T-helper 22 cell (primary cell): ENCODE results near the gene CYB5B.
"Not testable (repeated sequence)": the region's sequence is repeated elsewhere in the genome, so short reads cannot be mapped to it uniquely, and the experiment has no call there.

ENCODE experiments used
- DNase-seq: peaks from one replicate; pipeline ENCODE4 v3.0.0-alpha.2; 2020; ENCODE audit warnings: low read depth

The CYB5B gene

DNA sequence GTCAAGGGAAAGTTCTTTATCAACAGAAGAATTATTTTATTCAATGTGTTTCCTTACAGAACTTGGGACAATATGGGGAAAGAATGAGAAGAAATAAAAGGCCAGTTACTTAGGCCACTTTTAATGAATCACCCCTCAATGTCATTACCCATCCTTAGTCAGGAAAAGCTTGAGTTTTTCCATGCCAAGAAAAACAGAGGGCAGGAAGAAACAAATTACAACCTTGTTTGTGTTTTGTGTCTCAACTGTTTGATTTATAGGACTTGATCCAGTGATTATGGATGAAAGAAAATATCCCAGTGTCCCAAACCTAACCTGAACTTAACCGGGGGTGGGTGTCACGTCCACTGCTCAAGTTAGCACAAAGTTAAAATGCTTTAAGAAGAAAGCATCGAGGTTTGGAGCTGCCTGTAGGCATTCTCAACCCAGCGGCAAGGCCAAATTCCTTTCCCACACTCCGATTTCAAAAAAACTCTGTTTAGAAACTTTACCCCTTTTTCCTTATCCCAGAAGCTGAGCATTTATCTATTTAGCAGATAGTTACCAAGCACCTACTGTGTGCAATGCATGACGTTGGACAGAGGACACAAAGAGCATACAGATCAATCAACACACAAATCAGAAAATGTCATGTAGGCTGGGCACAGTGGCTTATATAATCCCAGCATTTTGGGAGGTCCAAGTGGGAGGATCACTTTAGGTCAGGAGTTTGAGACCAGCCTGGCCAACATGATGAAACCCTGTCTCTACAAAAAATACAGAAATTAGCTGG is 14.0 kb upstream of the CYB5B start:
- no peak for DNase-seq

GRCh38 chr16:69411064-69411985 is 13.1 kb upstream of the CYB5B start:
- no peak for DNase-seq

GRCh38 chr16:69412287-69412686 is 12.1 kb upstream of the CYB5B start:
- DNase-seq = no peak

DNA sequence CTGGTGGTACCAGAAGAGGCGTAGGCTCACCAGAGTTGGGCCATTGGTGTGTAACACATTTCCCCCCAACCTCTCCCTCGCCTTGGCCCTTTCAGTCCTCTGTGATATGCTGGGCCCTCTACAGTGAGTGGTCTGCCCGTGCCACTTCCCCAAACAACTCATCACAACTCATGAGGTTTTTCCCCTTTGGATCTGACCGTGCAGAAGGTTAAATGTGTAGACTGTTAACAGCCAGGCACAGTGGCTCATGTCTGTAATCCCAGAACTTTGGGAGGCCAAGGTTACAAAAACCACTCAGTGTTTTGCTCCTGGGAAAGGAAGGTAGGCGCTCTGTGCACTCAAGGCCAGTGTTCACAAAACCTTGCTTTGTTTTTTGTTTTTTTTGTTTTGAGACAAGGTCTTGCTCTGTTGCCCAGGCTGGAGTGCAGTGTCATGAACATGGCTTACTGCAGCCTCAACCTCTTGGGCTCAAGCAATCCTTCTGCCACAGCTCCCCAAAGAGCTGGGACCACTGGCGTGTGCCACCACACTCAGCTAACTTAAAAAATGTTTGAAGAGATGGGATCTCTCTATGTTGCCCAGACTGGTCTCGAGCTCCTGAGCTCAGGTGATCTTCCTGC is 11.3 kb upstream of the CYB5B start:
- no peak for DNase-seq

DNA sequence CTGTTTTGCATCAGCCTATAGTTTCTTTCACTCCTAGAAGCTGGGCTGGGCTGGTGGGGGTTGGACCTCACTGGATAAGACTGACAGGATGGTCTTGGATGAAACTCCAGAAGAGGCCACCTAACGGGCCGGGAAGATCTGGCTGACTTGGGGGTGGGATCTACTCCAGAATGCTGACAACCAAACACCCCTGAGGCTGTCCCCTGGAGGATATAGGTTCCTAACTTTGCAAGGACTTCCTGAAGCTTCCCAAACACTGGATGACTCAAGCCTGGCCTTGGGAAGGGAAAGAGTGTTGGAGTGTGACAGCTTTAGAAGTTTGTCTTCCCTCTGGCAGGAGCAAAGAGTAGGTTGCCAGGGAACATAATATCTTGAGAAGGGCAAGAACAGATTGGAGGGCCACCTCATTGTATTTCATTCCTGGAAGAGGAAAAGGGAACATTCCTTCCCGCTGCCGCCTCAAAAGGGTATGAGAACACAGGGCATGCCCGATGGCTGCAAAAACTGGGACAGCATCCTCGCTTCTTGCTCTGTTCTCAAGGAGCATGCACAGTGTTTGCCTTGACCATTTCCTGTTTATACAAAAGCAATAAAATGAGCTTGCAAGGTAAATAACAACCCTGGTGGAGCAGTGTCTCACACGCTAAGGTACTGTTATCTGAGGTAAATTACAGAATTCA is 6.8 kb upstream of the CYB5B start:
- DNase-seq = no peak

- no peak for DNase-seq
Measured at GRCh38 chr16:69419956-69420355, 4.5 kb upstream of the CYB5B start.

DNA sequence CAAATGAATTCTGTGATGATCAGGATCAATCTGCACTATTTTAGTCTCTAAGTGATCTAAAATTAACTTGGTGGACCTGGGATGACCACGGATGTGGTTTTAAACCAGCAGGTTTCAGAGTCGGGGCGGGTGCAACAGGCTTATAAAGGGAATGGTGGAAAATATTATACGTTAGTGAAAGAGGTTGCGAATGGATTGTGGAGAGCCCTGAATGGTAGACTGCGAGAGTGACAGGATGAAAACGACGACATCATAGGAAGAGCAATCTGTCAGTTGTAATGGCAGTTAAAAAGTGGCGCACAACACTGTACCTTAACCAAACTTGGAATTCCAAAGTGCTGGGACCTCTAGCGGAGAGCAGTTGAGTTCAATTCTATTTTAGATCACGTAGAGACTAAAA is 1.2 kb upstream of the CYB5B start:
- DNase-seq = no peak

GRCh38 chr16:69424935-69425784 is 741 bp downstream of the CYB5B start:
- DNase-seq = no peak

DNA sequence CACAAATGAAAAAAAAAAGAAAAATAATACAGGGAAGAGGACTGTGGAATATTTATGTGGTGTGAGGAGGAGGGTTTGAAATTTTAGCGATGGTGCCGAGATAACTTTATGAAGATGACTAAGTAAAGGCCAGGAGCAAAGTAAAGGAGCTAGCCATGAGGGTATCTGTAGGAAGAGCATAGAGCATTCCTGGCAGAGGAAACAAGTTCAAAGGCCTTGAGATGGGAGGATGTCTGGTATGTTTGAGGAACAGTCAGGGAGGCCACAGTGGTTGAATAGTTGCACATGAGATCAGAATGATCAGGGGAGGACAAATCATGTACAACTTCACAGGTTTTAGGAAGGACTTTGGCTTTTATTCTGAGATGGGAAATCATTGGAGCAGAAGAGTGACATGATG is 4.2 kb downstream of the CYB5B start:
- DNase-seq = no peak

- DNase-seq = not testable (repeated sequence)
Measured at GRCh38 chr16:69429058-69429640, 4.7 kb downstream of the CYB5B start.

DNA sequence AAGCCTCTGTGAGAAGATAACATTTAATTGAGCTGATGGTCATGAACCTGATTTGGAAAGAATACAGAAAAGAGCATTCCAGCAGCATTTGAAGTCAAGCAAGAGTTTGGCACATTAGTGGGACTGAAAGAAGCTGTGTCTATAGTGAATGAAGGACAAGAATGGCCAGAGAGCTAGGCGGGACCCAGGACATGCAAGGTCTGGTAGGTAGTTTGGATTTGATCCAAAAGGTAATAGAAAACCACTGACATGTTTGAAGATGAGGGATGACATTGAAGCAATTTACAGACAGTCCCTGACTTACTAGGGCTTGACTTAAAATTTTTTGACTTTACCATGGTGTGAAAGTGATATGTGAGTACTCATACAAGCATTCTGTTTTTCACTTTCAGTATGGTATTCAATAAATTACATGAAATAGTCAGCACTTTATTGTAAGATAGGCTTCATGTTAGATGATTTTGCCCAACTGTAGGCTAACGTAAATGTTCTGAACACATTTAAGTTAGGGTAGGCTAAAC is 7.6 kb downstream of the CYB5B start:
- DNase-seq = no peak

- no peak for DNase-seq
Measured at GRCh38 chr16:69434066-69434465, 9.6 kb downstream of the CYB5B start.

- no peak for DNase-seq
Measured at GRCh38 chr16:69435977-69436820, 11.8 kb downstream of the CYB5B start.

GRCh38 chr16:69436896-69437295 is 12.5 kb downstream of the CYB5B start:
- no peak for DNase-seq

- DNase-seq = no peak
Measured at GRCh38 chr16:69438465-69438864, 14.0 kb downstream of the CYB5B start.

GRCh38 chr16:69440250-69440649 is 15.8 kb downstream of the CYB5B start:
- no peak for DNase-seq

GRCh38 chr16:69441030-69441429 is 16.6 kb downstream of the CYB5B start:
- DNase-seq = not testable (repeated sequence)

GRCh38 chr16:69443927-69444631 is 19.7 kb downstream of the CYB5B start:
- DNase-seq = no peak
